Chondrocyte (in vitro differentiated cells): ENCODE data around the gene A4GNT. TPM values are rescaled to one million over a fixed set of nuclear protein-coding genes. Genes with fewer than 3 reads are reported as not detected.
"Not testable (repeated sequence)": the region's sequence is repeated elsewhere in the genome, so short reads cannot be mapped to it uniquely, and the experiment has no call there.

Source experiments
- DNase-seq: peaks from one replicate; pipeline ENCODE4 v3.0.0; 2021; ENCODE audit warnings: mixed read lengths, low spot score
- H3K27ac Mint-ChIP-seq: one replicate; pipeline ENCODE4 v1.8.0; 2021; ENCODE audit warnings: mild to moderate bottlenecking, moderate library complexity, mixed read lengths; ENCODE audit not compliant: unreplicated experiment
- H3K27me3 Mint-ChIP-seq: 2 replicates; pipeline ENCODE4 v1.8.0; 2021; ENCODE audit warnings: low read depth, mixed read lengths
- H3K36me3 Mint-ChIP-seq: 2 replicates; pipeline ENCODE4 v1.8.0; 2021; ENCODE audit warnings: low read depth, mixed read lengths
- H3K4me1 Mint-ChIP-seq: 2 replicates; pipeline ENCODE4 v1.8.0; 2021; ENCODE audit warnings: low read depth, mild to moderate bottlenecking, mixed read lengths
- H3K4me3 Mint-ChIP-seq: one replicate; pipeline ENCODE4 v1.8.0; 2021; ENCODE audit warnings: mild to moderate bottlenecking, moderate library complexity, mixed read lengths; ENCODE audit not compliant: unreplicated experiment
- H3K9me3 Mint-ChIP-seq: 2 replicates; pipeline ENCODE4 v1.8.0; 2021; ENCODE audit warnings: low read depth, mixed read lengths
- CTCF ChIP-seq: fragments of 200-600 bp; sonication (generic); IDR thresholded peaks from 2 replicates; pipeline ENCODE4 v1.5.0; 2021; ENCODE audit warnings: antibody characterized with exemption, mild to moderate bottlenecking, moderate library complexity
- total RNA-seq: library from RNA; stranded (reverse); gene quantifications from 3 replicates; pipeline ENCODE4 v1.2.1, GENCODE V29; 2021

Gene A4GNT
- total RNA-seq, 1 donor from 2014 or later: not detected

- Mint-ChIP-seq H3K4me1 (no peaks in the 10 kb centered on the region), H3K27me3 (no peaks in the 10 kb centered on the region), H3K36me3 (peaks cover 38% of the 10 kb centered on the region)
Observed at GRCh38 chr3:138165061-138165460, 32.9 kb upstream of the A4GNT start.

GRCh38 chr3:138157743-138158142 is 25.6 kb upstream of the A4GNT start:
- Mint-ChIP-seq H3K4me1 (no peaks in the 10 kb centered on the region), H3K27me3 (no peaks in the 10 kb centered on the region), H3K27ac (peak overlapping the region; percentile 45), H3K9me3 (peaks cover 13% of the 10 kb centered on the region), H3K4me3 (no peak overlapping the region), H3K36me3 (peaks cover 22% of the 10 kb centered on the region)
- DNase-seq: no peak
- no peak for TF ChIP-seq CTCF

More at GRCh38 chr3:138165061-138165460, 32.9 kb upstream of the A4GNT start:
- Mint-ChIP-seq H3K9me3 (no peaks in the 10 kb centered on the region), H3K4me3 (no peak overlapping the region), H3K27ac (no peak overlapping the region)
- no peak for TF ChIP-seq CTCF
- DNase-seq: no peak

- no peak overlapping the region for H3K4me3 Mint-ChIP-seq
- no peak for TF ChIP-seq CTCF
- H3K27me3 Mint-ChIP-seq: no peaks in the 10 kb centered on the region
- H3K9me3 Mint-ChIP-seq: peaks cover 13% of the 10 kb centered on the region
- no peaks in the 10 kb centered on the region for H3K4me1 Mint-ChIP-seq
- H3K36me3 Mint-ChIP-seq: peaks cover 6% of the 10 kb centered on the region
- H3K27ac Mint-ChIP-seq: no peak overlapping the region
- DNase-seq: no peak
Observed at GRCh38 chr3:138154534-138154933, 22.3 kb upstream of the A4GNT start.

- DNase-seq: no peak
- Mint-ChIP-seq H3K36me3 (peaks cover under 1% of the 10 kb centered on the region), H3K27ac (no peak overlapping the region), H3K4me3 (no peak overlapping the region), H3K9me3 (peaks cover 8% of the 10 kb centered on the region), H3K4me1 (no peaks in the 10 kb centered on the region), H3K27me3 (no peaks in the 10 kb centered on the region)
- TF ChIP-seq CTCF: peak; percentile 15
Observed at GRCh38 chr3:138148503-138148902, 16.3 kb upstream of the A4GNT start.

GRCh38 chr3:138142181-138142580 is 10.0 kb upstream of the A4GNT start:
- DNase-seq, H3K36me3 Mint-ChIP-seq, H3K27me3 Mint-ChIP-seq, H3K4me3 Mint-ChIP-seq, H3K4me1 Mint-ChIP-seq, H3K9me3 Mint-ChIP-seq, H3K27ac Mint-ChIP-seq: not testable (repeated sequence)

- H3K27ac Mint-ChIP-seq: no peak overlapping the region
- DNase-seq: no peak
- peaks cover 1% of the 10 kb centered on the region for H3K36me3 Mint-ChIP-seq
- H3K27me3 Mint-ChIP-seq: peaks cover 4% of the 10 kb centered on the region
- TF ChIP-seq CTCF: no peak
- no peak overlapping the region for H3K4me3 Mint-ChIP-seq
- H3K9me3 Mint-ChIP-seq: peaks cover 7% of the 10 kb centered on the region
- H3K4me1 Mint-ChIP-seq: no peaks in the 10 kb centered on the region
Observed at GRCh38 chr3:138140940-138141339, 8.8 kb upstream of the A4GNT start.
